Gastrocnemius medialis (tissue), 4 donors: ENCODE data around the gene NTM.

Experiments
- POLR2A ChIP-seq, 2 donors: fragments of 450-650 bp; IDR thresholded peaks; one replicate each; pipeline ENCODE4 v1.6.1; 2017; ENCODE audit warnings: antibody characterized with exemption in 2 of 2, mild to moderate bottlenecking in 2 of 2, moderate library complexity in 2 of 2
- TF ChIP-seq, protein P1 (sequence below), 5 experiments: fragments of 450-650 bp in 3 of 5; fragments of 200-600 bp in 2 of 5; sonication (generic) in 2 of 5; IDR thresholded peaks in 4 of 5; conservative IDR thresholded peaks in 1 of 5; 1 replicate in 4 of 5; 2 replicates in 1 of 5; pipeline ENCODE4 v1.5.1; 2016 to 2019; ENCODE audit warnings: antibody characterized with exemption in 5 of 5, mild to moderate bottlenecking in 3 of 5, moderate library complexity in 3 of 5

DNA sequence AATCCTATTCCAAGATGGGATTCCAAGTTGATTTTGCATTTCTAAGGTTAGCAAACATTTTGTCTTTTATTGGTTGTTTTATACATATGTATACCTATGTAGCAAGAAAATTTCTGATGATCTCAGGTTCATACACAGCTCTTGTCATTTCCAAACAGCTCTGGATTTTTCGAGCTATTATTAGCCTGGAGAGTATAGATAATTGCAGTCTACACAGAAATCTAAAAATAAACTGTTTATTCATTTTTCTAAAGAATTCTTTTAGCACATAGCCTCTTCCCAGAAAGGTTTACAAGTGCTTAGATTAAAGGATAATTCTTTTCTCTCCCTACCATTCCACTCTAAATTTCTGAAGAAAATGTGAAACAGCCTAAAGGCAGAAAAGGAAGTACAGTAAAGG lies 705.0 kb downstream of the NTM start:
- TF ChIP-seq, protein P1, sequence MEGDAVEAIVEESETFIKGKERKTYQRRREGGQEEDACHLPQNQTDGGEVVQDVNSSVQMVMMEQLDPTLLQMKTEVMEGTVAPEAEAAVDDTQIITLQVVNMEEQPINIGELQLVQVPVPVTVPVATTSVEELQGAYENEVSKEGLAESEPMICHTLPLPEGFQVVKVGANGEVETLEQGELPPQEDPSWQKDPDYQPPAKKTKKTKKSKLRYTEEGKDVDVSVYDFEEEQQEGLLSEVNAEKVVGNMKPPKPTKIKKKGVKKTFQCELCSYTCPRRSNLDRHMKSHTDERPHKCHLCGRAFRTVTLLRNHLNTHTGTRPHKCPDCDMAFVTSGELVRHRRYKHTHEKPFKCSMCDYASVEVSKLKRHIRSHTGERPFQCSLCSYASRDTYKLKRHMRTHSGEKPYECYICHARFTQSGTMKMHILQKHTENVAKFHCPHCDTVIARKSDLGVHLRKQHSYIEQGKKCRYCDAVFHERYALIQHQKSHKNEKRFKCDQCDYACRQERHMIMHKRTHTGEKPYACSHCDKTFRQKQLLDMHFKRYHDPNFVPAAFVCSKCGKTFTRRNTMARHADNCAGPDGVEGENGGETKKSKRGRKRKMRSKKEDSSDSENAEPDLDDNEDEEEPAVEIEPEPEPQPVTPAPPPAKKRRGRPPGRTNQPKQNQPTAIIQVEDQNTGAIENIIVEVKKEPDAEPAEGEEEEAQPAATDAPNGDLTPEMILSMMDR (IDR thresholded peaks at IDR 0.05 in 4 of 5, conservative IDR thresholded peaks at IDR 0.05 in 1 of 5): no peak
- TF ChIP-seq POLR2A (IDR thresholded peaks at IDR 0.05): no peak
